GM19351 (cell line): ENCODE results near the gene TMEM272.
A peak's percentile ranks its signal among the peaks of the same experiment; 100 is the strongest.

Experiments used
- ATAC-seq: cut with Tn5 transposase; IDR thresholded peaks from one replicate; pipeline ENCODE4 v1.9.1; 2021; ENCODE audit warnings: mild to moderate bottlenecking, moderate library complexity; ENCODE audit not compliant: unreplicated experiment

TMEM272 gene

DNA sequence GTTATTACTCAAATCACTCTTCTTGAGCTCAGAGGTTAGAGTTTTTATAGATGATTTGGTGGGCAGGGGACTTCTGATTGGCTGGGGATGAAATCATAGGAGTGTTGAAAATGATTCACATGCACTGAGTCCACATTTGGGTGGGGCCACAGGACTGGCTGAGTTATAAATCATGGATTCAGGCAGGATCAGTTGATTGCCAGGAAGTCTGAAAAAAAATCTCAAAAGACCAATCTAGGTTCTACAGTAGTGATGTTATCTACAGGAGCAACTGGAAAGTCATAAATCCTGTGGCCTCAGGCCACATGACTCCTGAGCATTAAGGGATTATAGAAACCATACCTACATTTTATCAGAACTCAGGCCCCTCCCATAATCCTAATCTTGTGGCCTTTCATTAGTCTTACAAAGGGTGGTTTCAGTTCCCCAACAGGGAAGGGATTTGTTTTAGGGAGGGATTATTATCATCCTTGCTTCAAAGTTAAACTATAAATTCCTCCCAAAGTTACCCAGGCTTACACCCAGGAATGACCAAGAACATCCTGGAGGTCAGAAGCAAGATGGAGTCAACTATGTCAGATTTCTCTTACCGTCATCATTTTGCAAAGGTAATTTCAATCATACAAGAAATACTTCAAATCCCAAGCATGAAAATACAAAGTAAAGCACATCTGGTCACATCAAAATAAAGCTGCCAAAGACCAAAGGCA is 11.2 kb upstream of the TMEM272 start:
- no peak for ATAC-seq

DNA sequence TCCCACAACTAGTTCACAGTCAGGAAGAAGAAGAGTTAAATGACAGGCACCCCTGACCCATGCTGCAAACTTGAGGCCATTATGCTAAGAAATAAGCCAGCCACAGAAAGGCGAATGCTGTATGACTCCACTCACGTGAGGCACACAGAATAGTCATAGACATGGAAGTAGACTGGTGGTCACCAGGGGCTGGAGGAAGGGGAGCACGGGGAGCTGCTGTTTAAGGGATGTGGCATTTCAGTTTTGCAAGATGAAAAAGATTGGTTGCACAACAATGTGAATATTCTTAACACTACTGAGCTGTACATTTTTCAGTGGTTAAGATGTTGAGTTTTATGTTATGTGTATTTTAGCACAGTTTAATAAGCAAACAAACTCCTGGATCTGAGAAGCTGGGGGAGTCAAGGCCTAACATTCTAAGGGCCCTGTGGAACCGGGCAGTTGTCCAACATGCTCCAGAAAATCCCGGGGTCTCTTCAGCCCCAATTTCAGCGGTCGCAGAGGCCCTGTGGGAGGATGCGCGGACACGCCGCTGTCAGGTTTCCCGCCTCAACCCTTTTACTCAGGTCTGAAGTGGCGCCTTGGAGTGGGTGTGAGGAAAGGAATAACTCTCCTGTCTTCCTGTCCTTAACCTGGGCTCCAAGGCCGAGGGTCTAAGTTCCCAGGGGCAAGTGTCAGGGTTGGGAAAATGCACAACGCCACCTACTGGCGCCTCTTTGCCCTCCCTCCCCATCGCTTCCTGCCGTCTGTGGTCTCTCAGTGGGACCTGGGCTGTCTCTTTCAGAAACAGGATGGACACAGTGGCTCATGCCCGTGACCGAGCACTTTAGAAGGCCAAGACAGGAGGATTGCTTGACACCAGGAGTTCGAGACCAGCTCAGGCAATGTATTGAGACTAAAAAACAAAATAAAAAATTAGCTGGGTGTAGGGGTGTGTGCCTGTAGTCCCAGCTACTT is 4.4 kb upstream of the TMEM272 start:
- ATAC-seq, result peak; percentile 70

DNA sequence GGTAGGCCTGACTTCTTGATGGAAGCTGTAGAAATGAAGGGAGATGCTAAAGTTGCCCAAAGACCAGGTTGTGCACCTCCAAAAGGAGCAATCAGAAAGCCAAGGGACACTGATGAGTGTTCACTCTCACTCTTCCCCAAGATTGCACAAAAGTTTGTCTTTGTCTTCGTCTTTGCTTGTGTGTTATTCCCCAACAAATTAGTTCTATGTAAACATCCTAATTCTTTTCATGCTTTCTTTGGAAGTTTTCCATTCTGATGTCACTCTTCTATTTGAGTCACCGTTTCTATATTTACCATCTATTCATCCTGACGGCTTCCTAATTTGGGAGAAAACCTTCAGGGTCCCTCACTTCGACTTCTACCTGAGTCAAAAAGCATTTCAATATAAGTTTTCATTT is 3.7 kb upstream of the TMEM272 start:
- no peak for ATAC-seq

DNA sequence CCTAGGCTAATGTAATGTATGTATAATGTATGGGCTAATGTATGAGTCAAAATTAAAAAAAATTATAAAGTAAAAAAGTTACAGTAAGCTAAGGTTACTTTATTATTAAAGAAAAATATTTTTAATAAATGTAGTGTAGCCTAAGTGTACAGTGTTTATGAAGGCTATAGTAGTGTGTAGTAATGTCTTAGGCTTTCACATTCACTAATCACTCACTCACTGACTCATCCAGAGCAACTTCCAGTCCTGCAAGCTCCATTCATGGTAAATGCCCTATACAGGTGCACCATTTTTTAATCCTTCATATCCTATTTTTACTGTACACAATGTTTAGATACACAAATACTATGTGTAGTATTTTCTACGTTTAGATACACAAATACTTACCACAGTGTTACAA is 1.8 kb upstream of the TMEM272 start:
- no peak for ATAC-seq

DNA sequence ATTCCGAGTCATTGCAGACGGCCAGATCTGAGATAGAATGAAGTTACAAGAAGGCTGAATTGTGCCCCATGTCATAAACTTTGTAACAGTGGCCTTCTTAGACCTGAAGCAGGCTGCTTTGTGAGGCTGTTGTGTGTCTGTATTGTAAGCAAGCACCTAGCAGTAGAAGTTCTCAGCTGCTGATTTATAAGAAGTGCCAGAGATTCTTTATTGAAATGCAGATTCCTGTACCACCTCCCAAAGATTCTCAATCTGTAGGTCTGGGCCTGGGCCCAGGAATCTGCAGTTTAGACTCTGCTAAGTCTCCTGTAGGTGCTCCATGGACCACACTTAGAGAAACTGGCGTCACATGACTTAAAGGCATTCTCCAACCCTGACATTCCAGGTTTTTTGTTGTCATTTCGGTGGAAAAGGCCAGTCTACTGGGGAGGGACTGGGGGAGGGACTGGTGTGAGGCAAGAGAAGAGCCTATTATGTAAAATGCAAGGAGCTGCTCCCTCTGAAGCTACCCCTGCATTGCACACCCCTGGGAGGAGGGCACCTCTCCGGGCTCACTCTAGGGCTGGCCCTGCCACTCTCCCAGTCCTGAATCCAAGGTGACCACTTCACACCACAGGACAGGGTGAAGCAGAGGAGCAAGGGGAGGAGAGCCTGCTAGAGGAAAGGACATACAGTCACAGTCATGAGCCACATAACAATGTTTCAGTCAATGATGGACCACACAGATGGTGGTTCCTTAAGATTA is 769 bp upstream of the TMEM272 start:
- no peak for ATAC-seq

DNA sequence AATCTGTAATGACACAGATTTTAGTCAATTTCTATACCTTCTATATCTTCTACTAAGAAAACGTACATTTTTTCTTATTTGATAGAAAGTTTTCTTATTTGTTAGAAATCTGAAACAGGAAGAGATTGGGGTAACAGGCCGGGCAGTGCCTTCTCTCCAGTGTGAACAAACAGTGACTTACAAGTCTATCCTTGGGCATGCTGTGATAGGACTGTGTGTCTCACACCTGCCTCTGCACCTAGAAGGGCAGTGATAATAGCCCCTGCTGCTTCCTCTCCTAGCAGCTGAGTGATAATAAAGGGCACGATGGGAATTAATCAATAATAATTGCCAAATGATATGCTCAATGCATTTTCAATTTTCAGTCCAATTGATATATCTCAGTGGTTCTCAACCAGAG is 1.4 kb downstream of the TMEM272 start:
- ATAC-seq, result no peak

DNA sequence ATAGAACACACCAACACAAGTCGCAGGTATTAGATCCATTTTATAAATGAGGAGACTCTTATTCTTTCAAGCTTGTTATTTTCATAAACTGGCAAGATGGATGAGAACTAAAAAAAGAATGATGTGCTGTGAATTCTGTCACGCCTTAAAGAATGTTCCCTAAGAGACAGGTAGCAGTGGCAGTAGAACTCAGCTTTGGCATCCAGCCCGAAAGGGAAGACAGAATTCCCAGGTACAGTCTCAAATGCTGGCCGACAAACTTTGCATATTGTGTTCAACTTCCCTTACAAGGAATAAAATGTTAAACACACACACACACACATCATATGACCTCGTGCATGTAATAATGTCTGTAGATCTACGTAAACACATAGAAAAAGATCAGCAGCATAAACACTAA is 3.2 kb downstream of the TMEM272 start:
- ATAC-seq, result no peak

DNA sequence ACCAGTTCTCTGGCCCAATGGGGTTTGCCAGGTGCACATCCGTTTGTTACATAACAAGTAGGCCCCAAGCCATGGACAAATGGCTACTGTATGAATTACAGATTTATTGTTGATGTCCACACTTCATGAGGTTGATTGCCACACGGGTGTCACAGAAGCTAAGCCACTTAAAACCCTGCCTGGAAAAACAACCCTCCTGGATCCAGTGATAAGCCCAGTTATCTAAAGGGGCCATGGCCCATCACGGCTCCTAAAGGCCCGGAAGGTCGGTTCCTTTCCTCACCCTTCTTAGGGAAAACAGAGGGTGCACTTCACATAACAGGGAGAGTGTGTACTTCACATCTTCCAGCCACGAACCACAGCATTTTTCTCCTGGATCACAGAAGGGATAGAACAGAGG is 4.1 kb downstream of the TMEM272 start:
- ATAC-seq, result no peak

DNA sequence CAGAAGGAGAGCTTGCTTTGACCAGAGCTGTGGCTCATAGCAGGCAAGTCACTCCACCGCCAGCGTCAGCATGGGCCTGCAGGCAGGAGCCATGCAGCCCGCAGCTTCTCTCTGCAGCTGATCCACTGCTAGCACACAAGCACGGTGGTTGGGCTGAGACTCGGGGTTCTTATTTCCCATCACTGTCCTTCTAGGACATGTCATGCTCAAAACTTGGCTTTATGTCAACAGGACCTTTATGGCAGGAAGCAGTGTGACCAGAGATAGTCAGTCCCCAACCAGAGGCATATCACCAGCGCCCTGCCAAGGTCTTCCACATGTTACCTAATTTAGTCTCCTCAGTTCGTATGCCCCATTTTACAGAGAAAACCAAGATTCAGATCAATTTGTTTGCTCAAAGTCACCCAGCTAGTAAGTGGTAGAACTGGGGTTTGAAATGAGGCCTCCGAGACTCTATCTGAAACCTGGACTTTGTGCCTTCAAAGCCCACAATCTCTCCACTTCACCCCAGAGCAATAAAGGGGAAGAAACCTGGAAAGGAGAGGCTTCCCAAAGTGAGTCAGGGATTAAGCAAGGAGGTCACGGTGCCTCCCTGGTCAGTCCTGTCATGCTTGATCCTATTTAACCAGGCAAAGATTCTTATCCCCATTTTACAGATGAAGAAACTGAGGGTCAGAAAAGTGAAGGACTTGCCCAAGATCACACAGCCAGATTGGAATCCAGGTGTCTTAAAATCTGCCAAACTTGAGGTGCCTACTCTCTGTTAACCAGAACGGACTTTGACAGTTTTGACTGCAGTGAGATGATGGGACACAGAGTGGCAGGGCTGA is 5.1 kb downstream of the TMEM272 start:
- ATAC-seq, result no peak

DNA sequence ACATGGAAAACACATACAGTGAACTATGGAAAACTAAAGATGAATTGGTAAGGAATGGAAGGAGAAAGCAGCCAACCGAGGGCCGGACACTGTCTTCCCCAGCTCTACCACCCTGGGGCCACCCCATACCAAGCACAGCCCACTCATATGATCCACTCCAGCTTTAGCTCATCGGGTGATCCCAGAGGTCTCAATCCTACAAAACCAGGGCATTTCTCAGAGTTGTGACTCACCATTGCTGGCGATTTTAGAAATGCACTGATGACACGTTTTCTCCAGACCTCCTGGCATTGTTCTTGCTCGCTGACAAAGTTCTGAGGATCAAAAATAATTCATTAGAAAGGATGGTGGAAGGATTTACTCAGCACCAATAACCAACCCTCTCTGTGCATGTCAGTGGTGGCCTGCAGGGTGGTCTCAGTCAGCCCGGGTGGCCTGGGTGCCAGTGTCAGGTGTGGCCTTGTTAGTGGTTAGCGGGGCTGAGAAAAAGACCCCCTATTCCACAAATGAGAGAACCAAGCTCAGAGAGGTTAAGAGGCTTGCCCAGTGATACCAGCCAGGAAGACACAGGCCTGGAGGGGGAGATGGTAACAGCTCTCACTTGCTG is 6.6 kb downstream of the TMEM272 start:
- no peak for ATAC-seq

DNA sequence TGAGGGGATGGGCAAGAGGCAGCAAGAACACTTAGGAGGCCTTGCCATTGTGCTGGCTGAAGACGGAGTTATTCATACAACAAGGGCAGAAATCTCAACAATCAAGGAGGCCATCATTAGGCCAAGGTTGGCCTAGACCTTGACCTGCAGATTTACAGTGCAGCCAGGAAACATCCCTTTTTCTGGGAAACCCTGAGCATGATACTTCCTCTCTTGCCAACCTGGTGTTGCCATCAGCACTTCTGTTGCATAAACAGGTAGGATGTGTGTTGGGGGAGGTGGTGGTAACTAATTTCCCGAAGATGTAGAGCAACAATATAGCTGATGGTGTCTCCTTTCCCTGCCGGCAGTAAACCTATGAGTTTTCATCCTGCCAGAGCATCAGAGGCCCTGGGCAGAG is 8.0 kb downstream of the TMEM272 start:
- ATAC-seq, result no peak

DNA sequence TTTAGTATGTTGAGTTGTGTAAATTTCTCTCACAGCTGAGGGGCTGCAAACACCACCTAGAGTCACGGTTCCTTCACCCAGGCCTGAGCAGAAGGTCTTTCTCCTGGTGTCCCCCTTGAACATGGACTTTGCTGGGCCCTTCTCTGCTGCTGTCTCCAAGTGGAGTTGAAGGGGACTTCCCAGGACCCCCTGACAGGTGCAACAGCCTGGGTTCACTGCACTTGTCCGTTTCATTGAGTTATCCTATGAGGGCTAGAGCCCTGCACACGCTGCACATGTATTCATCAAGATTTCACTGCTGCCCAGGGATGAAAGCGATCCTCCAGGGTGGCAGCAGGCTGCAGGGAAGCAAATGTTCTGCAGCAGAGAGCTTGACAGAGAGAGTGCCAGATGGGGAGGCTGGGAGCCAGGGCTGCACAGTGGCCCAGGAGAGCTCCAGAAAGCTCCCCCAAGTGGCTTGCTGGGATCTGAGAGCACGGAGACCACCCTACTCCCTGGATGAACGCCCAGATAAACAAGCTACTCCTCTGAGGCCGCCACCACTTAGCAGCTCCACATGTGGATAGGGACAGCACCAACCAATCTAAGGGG is 10.3 kb downstream of the TMEM272 start:
- no peak for ATAC-seq

DNA sequence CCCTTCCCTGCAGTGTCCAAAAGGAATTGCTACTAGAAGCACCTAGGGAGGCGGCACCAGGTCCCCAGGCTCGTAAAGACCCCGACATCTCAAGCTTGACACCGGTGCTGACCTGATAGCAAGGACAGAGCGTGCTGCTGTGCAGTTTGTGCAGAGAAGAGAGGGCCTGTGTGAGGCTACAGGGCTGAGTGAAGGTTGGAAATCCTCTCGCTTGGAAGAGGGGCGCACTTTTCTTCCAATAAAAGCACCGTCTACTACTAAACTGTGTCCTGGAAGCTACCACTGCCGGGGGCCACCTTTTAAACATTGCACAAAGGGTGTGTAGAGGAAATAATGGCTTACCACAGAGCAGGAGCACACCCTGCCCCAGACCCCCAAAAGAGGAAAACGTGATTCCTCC is 11.0 kb downstream of the TMEM272 start:
- ATAC-seq, result no peak

DNA sequence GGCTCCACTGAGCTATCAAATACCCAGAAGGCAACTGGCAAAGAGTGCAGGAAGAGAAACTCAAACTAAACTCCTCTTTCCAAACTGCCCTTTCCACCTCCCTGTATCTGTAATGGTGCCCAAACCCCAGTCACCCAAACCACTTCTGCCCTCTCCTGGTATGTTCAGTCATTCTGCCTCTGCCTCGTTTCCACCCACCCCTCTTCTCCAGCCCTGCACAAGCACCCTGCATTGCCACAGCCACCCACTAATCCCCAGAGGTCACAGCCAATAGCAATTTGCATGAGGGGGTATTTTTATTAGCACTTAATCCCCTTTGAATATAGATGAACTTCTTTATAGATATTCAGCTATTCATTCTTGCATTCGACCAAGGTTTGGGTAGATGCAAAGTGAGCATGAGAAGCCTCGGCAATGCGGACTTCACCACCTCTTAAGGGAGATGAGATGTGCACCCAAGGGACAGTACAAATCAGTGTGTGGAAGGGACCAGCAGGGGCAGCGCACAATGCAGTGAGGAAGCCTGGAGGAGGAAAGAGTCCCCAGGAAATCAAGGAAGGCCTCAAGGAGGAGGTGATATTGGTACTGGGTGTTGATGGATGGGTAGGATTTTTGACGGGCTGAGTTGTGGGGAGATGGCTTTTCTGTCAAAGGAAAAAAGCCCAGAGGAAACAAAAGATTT is 12.4 kb downstream of the TMEM272 start:
- ATAC-seq, result peak; percentile 75

DNA sequence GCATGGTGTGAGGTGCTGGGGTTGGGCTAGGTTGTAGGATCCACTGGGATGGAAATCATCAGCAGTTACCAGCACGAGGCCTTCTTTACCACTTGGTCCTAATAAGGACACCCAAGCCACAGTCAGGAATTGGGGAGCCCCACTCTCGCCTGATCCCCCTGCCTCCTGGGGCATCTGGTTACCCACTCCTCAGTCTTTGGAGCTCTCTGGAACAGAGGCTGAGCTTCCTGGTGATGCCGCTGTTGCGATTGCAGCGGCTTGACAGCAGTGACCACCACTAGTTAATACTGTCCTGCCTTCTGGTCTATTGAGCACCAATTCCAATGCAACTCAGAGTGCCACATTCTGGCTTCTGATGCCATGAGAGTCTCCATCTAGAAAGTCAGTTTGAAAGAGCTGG is 13.5 kb downstream of the TMEM272 start:
- ATAC-seq, result no peak

DNA sequence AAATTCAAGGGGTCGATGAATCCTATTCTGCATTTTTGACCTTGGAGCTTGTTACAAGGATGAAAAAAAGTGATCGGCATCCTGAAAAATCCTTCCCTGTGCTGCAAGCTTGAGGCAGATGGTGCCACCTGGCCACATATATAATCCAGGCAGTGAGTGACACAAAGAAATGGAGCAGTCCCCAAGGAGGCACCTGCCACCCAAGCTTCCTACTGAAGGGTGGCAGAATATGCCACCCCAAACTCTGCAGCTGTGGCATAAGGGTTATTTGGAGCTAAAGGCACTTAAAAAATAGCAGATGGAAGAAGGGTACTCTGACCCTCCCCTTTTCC is 15.4 kb downstream of the TMEM272 start:
- ATAC-seq, result no peak

DNA sequence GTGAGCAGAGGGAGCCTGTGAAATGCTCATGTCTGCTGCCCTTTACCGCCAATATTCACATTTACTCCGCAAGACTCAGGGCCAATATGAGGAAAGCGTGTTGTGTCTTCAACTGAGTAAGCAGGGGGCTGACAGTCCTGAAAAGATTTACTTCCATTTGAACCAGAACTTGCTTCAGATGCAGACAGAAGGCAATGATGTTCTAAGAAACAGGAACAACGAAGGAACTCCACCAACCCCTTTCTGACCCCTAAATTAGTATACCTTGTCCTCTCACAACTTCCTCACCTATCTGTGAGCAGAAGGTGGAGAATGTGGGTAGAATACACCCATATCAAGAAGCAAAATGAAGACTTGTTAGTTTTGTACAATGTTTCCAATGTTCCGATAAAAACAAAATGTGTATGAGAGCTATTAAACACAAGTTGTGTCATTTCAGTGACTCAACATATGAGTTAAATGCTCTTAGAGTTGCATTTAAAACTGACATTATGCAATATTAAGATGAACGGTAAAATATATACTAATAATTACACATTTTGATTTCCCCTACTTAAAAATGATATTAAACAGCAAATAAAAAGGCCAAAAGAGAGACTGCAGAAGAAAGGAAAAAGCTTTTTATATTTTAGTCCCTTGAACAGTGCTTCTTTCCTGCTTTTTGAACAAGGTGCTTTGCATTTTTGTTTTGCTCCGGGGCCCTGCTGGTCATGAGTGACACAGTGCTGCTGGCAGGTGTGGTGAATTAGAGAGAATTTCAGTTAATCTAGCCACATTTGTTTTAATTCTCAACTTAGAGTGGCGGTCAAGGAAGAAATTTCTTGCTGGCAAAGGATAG is 16.0 kb downstream of the TMEM272 start:
- ATAC-seq, result no peak

DNA sequence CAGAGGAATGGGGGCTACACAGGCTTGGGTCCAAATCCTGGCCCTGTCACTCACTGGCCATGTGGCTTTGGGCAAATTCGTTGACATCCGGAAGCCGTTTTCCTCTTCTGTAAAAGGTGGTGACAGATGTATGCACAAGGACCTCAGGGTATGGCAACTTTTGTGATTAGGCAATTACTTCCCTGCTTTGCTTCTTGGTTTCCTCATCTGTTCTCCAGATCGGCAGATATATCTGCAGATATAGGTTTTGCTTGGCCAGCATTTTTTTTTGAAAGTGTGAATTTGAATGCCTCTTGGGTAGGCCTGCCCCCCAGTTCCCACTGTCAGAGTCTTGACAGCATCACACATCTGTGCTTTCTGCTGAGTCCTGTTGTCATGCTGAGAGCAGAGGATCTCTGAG is 17.7 kb downstream of the TMEM272 start:
- no peak for ATAC-seq

DNA sequence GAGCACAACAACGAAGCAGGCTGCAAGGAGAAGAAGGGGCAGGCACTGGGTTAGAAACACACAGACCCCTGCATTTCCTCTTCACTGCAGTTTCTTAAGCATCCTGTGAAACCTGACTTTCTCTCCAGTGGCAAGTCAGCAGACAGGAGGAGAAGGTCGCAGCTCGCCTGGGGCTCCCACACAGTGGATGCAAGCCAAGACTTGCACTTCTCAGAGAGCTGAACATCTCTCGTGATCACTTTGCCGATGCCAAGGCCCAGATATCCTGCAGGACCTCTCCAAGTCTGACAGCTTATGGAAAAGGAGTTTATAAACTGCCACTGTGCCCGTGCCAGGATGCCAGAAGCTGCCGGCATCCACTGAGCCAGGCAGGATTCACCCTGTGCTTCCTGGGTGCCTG is 18.4 kb downstream of the TMEM272 start:
- ATAC-seq, result no peak
